ENCODE measurements around the gene ZNF485. TPM values are rescaled to one million over a fixed set of nuclear protein-coding genes. Genes with fewer than 3 reads are reported as not detected.

The ZNF485 gene
- total RNA-seq (3.5 TPM), polyA plus RNA-seq (3.3 TPM)
- long read RNA-seq, donor 1: 0 reads
- long read RNA-seq, donor 2: 0 reads
- long read RNA-seq, donor 3, partial matches to known transcripts: 0 of 2 reads
- long read RNA-seq, donor 3, other reads (novel, unspliced or antisense): 0 of 2 reads
- long read RNA-seq, donor 4, partial matches to known transcripts: 0 of 1 reads
- long read RNA-seq, donor 4, other reads (novel, unspliced or antisense): 0 of 1 reads
- long read RNA-seq, donor 5, partial matches to known transcripts: 0 of 1 reads
- long read RNA-seq, donor 5, other reads (novel, unspliced or antisense): 0 of 1 reads
- long read RNA-seq, donor 6: 0 reads
- long read RNA-seq, donor 7: 0 reads
- long read RNA-seq, donor 8: 0 reads
- long read RNA-seq, donor 9, partial matches to known transcripts: 0 of 1 reads
- long read RNA-seq, donor 9, other reads (novel, unspliced or antisense): 0 of 1 reads
- long read RNA-seq, donor 10: 0 reads

DNA sequence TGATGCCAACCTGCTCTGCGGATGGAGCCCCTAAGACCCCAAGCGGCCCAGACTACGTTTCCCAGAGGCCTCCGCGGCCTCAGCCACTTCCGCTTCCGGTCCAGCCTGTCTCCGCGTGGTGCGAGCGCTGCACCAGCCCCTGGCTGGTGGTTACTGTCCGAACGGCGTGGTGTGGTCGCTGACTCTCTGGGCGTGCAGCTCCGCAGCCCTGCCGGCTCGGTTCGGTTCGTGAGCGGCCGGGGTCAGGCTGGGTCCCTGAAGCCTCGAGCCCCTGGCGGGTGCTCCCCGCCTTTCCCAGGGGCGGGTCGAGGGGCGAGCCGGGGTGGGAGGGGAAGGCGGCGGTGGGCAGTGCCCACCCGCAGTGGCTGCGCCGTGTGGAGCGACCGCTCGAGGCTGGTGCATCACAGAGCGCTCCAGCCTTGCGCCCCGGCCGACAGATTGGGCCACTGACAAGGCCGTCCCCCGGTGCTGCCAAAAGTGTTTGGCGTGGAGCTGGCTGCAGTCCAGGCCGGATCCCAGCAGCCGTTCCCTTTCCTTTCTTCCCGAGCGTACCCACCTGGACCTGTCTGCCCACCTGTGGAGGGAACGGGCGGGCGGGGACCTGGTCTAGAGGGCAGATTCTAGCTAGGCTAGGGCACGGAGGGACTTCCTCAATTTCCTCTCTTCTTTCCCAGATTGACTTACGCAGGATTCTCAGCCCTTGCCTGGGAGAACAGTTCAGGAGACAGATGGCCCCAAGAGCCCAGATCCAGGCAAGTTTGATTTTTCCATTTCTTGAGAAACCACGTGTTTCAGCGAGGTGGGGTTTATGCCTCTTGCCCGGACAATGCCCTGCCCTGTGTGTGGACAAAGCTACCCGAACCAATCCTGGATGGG, at the start of gene ZNF485:
ZNF485 (plus strand) TSS at position 116 of the 876 bp plus-strand sequence; CDS start at position 729, 613 bp downstream.
- Histone ChIP-seq H3K4me3 (ENCODE audit: low read length in 2 of 2) (peak within 1 kb of the TSS; percentile 73 to 91), H3K27ac (ENCODE audit: low read depth in 1 of 2, low read length in 1 of 2) (no peak within 1 kb of the TSS), H3K27me3 (ENCODE audit: control insufficient read depth in 2 of 2, insufficient read depth in 1 of 2, low read length in 1 of 2) (no peaks in the 10 kb centered on the region), H3K9me3 (ENCODE audit: control insufficient read depth in 2 of 2, insufficient read depth in 1 of 2, low read length in 1 of 2) (peaks cover 0 to 5% of the 10 kb centered on the region in 2 donors), H3K36me3 (ENCODE audit: control insufficient read depth in 2 of 2, insufficient read depth in 2 of 2, low read length in 1 of 2) (no peaks in the 10 kb centered on the region), H3K4me1 (ENCODE audit: control insufficient read depth in 2 of 2, insufficient read depth in 2 of 2, low read length in 2 of 2) (peaks cover 7% of the 10 kb centered on the region in 2 donors)
- peak in 8 of 9 donors; percentile 38 to 76 (median 52) for DNase-seq (ENCODE audit: low read depth in 6 of 9, low spot score in 9 of 9)
- 6% methylated on average over 58 of the region's 58 CpGs for WGBS

- Histone ChIP-seq H3K36me3 (ENCODE audit: control insufficient read depth in 2 of 2, insufficient read depth in 2 of 2, low read length in 1 of 2) (peaks cover 0 to 6% of the 10 kb centered on the region in 2 donors), H3K9me3 (ENCODE audit: control insufficient read depth in 2 of 2, insufficient read depth in 1 of 2, low read length in 1 of 2) (peaks cover 3 to 4% of the 10 kb centered on the region in 2 donors), H3K27me3 (ENCODE audit: control insufficient read depth in 2 of 2, insufficient read depth in 1 of 2, low read length in 1 of 2) (no peaks in the 10 kb centered on the region), H3K4me3 (ENCODE audit: low read length in 2 of 2) (no peak overlapping the region), H3K4me1 (ENCODE audit: control insufficient read depth in 2 of 2, insufficient read depth in 2 of 2, low read length in 2 of 2) (no peaks in the 10 kb centered on the region), H3K27ac (ENCODE audit: low read depth in 1 of 2, low read length in 1 of 2) (no peak overlapping the region)
- 93% methylated on average over 4 of the region's 4 CpGs for WGBS
- no peak for DNase-seq (ENCODE audit: low read depth in 6 of 9, low spot score in 9 of 9)
Observed at GRCh38 chr10:43557214-43557613, 49.0 kb upstream of the ZNF485 start.

GRCh38 chr10:43569681-43570080, 36.6 kb upstream of the ZNF485 start:
- Histone ChIP-seq H3K27me3 (ENCODE audit: control insufficient read depth in 2 of 2, insufficient read depth in 1 of 2, low read length in 1 of 2) (peaks cover 0 to 10% of the 10 kb centered on the region in 2 donors), H3K9me3 (ENCODE audit: control insufficient read depth in 2 of 2, insufficient read depth in 1 of 2, low read length in 1 of 2) (peaks cover 0 to 4% of the 10 kb centered on the region in 2 donors), H3K4me3 (ENCODE audit: low read length in 2 of 2) (no peak overlapping the region), H3K36me3 (ENCODE audit: control insufficient read depth in 2 of 2, insufficient read depth in 2 of 2, low read length in 1 of 2) (no peaks in the 10 kb centered on the region), H3K4me1 (ENCODE audit: control insufficient read depth in 2 of 2, insufficient read depth in 2 of 2, low read length in 2 of 2) (peaks cover 2 to 5% of the 10 kb centered on the region in 2 donors), H3K27ac (ENCODE audit: low read depth in 1 of 2, low read length in 1 of 2) (no peak overlapping the region)
- DNase-seq (ENCODE audit: low read depth in 6 of 9, low spot score in 9 of 9): no peak

- Histone ChIP-seq H3K4me1 (ENCODE audit: control insufficient read depth in 2 of 2, insufficient read depth in 2 of 2, low read length in 2 of 2) (peaks cover 5 to 8% of the 10 kb centered on the region in 2 donors), H3K36me3 (ENCODE audit: control insufficient read depth in 2 of 2, insufficient read depth in 2 of 2, low read length in 1 of 2) (no peaks in the 10 kb centered on the region), H3K4me3 (ENCODE audit: low read length in 2 of 2) (no peak overlapping the region), H3K27me3 (ENCODE audit: control insufficient read depth in 2 of 2, insufficient read depth in 1 of 2, low read length in 1 of 2) (peaks cover 0 to 10% of the 10 kb centered on the region in 2 donors), H3K9me3 (ENCODE audit: control insufficient read depth in 2 of 2, insufficient read depth in 1 of 2, low read length in 1 of 2) (peaks cover 0 to 4% of the 10 kb centered on the region in 2 donors), H3K27ac (ENCODE audit: low read depth in 1 of 2, low read length in 1 of 2) (no peak overlapping the region)
- DNase-seq (ENCODE audit: low read depth in 6 of 9, low spot score in 9 of 9): no peak
- 6% methylated on average over 1 of the region's 1 CpG for WGBS
Observed at GRCh38 chr10:43570971-43571370, 35.3 kb upstream of the ZNF485 start.

GRCh38 chr10:43573250-43574000, 32.8 kb upstream of the ZNF485 start:
- Histone ChIP-seq H3K9me3 (ENCODE audit: control insufficient read depth in 2 of 2, insufficient read depth in 1 of 2, low read length in 1 of 2) (peaks cover 0 to 4% of the 10 kb centered on the region in 2 donors), H3K4me3 (ENCODE audit: low read length in 2 of 2) (peak overlapping the region in 1 of 2 donors; percentile 60), H3K27ac (ENCODE audit: low read depth in 1 of 2, low read length in 1 of 2) (no peak overlapping the region), H3K36me3 (ENCODE audit: control insufficient read depth in 2 of 2, insufficient read depth in 2 of 2, low read length in 1 of 2) (no peaks in the 10 kb centered on the region), H3K4me1 (ENCODE audit: control insufficient read depth in 2 of 2, insufficient read depth in 2 of 2, low read length in 2 of 2) (peaks cover 5 to 8% of the 10 kb centered on the region in 2 donors), H3K27me3 (ENCODE audit: control insufficient read depth in 2 of 2, insufficient read depth in 1 of 2, low read length in 1 of 2) (peaks cover 0 to 10% of the 10 kb centered on the region in 2 donors)
- no peak for DNase-seq (ENCODE audit: low read depth in 6 of 9, low spot score in 9 of 9)
- WGBS: 90% methylated on average over 14 of the region's 14 CpGs

GRCh38 chr10:43574001-43574892, 32.0 kb upstream of the ZNF485 start, which contains the start of gene ZNF239:
Gene ZNF239 (minus strand): TSS chr10:43574616. CDS start chr10:43558079, 16,537 bp downstream.
- peak in 8 of 9 donors; percentile 25 to 87 (median 72) for DNase-seq (ENCODE audit: low read depth in 6 of 9, low spot score in 9 of 9)
- Histone ChIP-seq H3K27ac (ENCODE audit: low read depth in 1 of 2, low read length in 1 of 2) (peak within 1 kb of the TSS in 1 of 2 donors; percentile 67), H3K27me3 (ENCODE audit: control insufficient read depth in 2 of 2, insufficient read depth in 1 of 2, low read length in 1 of 2) (peaks cover 0 to 10% of the 10 kb centered on the region in 2 donors), H3K4me3 (ENCODE audit: low read length in 2 of 2) (peak within 1 kb of the TSS; percentile 60 to 62), H3K4me1 (ENCODE audit: control insufficient read depth in 2 of 2, insufficient read depth in 2 of 2, low read length in 2 of 2) (peaks cover 5 to 8% of the 10 kb centered on the region in 2 donors), H3K9me3 (ENCODE audit: control insufficient read depth in 2 of 2, insufficient read depth in 1 of 2, low read length in 1 of 2) (peaks cover 0 to 4% of the 10 kb centered on the region in 2 donors), H3K36me3 (ENCODE audit: control insufficient read depth in 2 of 2, insufficient read depth in 2 of 2, low read length in 1 of 2) (no peaks in the 10 kb centered on the region)
- WGBS: 18% methylated on average over 78 of the region's 78 CpGs

DNA sequence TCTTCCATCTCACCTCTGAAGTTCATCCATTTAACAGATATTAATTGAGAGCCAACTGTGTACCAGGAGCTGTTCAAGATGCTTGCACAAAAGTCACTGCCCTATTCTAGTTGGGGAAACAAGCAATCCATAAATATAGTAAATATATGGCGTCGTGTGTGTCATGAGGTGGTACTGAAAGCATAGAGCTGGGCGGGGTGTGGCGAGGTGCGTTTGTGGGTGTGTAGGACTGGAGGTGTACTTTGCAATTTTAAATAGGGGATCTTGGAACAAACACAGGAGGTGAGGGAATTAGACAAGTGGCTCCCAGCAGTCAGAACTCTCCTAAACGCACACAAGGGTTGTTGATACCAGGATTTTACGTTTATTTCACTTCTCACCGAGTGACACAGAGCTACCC, 31.3 kb upstream of the ZNF485 start:
- Histone ChIP-seq H3K27me3 (ENCODE audit: control insufficient read depth in 2 of 2, insufficient read depth in 1 of 2, low read length in 1 of 2) (peaks cover 0 to 10% of the 10 kb centered on the region in 2 donors), H3K4me3 (ENCODE audit: low read length in 2 of 2) (peak overlapping the region; percentile 60 to 62), H3K4me1 (ENCODE audit: control insufficient read depth in 2 of 2, insufficient read depth in 2 of 2, low read length in 2 of 2) (peaks cover 5 to 8% of the 10 kb centered on the region in 2 donors), H3K27ac (ENCODE audit: low read depth in 1 of 2, low read length in 1 of 2) (no peak overlapping the region), H3K36me3 (ENCODE audit: control insufficient read depth in 2 of 2, insufficient read depth in 2 of 2, low read length in 1 of 2) (no peaks in the 10 kb centered on the region), H3K9me3 (ENCODE audit: control insufficient read depth in 2 of 2, insufficient read depth in 1 of 2, low read length in 1 of 2) (peaks cover 0 to 4% of the 10 kb centered on the region in 2 donors)
- WGBS: 93% methylated on average over 8 of the region's 8 CpGs
- no peak for DNase-seq (ENCODE audit: low read depth in 6 of 9, low spot score in 9 of 9)

DNA sequence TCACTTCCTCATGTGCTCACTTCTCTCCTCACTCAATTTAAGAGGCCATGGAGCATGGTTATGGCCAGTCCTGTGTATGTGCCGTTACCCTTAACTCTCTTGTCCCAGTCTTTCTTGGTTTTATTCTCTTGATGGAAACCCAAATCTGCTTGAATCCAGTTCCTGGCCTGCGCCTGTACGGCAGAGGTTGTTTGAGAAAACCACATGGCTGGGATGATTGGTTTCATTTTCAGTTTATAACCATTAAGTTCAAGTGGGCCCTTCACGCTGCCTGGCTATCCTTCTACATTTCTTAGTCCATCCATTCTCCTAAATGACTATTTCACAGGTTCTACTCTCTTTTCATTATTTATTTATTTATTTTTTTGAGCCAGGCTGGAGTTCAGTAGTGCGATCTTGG, 30.2 kb upstream of the ZNF485 start:
- H3K4me3 ChIP-seq (ENCODE audit: low read length in 2 of 2): no peak overlapping the region
- no peak for DNase-seq (ENCODE audit: low read depth in 6 of 9, low spot score in 9 of 9)
- H3K27me3 ChIP-seq (ENCODE audit: control insufficient read depth in 2 of 2, insufficient read depth in 1 of 2, low read length in 1 of 2): peaks cover 0 to 10% of the 10 kb centered on the region in 2 donors
- no peak overlapping the region for H3K27ac ChIP-seq (ENCODE audit: low read depth in 1 of 2, low read length in 1 of 2)
- no peaks in the 10 kb centered on the region for H3K36me3 ChIP-seq (ENCODE audit: control insufficient read depth in 2 of 2, insufficient read depth in 2 of 2, low read length in 1 of 2)
- H3K9me3 ChIP-seq (ENCODE audit: control insufficient read depth in 2 of 2, insufficient read depth in 1 of 2, low read length in 1 of 2): peaks cover 0 to 4% of the 10 kb centered on the region in 2 donors
- 89% methylated on average over 5 of the region's 5 CpGs for WGBS
- H3K4me1 ChIP-seq (ENCODE audit: control insufficient read depth in 2 of 2, insufficient read depth in 2 of 2, low read length in 2 of 2): peaks cover 5 to 8% of the 10 kb centered on the region in 2 donors
